ENCODE measurements around the gene KCNIP1.

The KCNIP1 gene

DNA sequence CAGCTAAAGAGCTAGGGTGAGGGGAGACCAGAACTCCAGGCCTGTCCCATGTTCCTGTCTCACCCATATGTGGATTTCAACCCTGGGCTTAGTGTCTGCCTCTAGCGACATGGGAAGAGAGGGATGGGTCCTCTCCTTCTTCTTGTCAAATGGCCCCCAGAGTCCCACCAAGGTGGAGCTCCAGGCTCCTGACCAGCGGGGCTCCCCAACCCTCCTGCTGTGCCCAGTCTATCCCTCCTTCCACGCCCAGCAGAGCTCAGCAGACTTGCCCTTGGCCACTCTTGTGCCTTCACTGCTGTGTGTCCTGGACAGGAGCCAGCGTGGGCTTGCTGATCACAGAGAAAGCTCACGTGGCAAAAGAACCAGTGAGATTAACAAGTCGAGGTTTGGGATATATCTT is 156.7 kb downstream of the KCNIP1 start:
- no peaks in the 10 kb centered on the region for H3K36me3 ChIP-seq
- DNase-seq, result no peak
- H3K4me1 ChIP-seq, result no peaks in the 10 kb centered on the region
- H3K4me3 ChIP-seq, result no peak overlapping the region
- H3K27me3 ChIP-seq, result peaks cover 0 to 3% of the 10 kb centered on the region in 2 donors
- no peaks in the 10 kb centered on the region for H3K9me3 ChIP-seq
- intact Hi-C loops (cut with DNase I; ENCODE audit: low total_unique reads), result no loop called here
- TF ChIP-seq, protein P1, sequence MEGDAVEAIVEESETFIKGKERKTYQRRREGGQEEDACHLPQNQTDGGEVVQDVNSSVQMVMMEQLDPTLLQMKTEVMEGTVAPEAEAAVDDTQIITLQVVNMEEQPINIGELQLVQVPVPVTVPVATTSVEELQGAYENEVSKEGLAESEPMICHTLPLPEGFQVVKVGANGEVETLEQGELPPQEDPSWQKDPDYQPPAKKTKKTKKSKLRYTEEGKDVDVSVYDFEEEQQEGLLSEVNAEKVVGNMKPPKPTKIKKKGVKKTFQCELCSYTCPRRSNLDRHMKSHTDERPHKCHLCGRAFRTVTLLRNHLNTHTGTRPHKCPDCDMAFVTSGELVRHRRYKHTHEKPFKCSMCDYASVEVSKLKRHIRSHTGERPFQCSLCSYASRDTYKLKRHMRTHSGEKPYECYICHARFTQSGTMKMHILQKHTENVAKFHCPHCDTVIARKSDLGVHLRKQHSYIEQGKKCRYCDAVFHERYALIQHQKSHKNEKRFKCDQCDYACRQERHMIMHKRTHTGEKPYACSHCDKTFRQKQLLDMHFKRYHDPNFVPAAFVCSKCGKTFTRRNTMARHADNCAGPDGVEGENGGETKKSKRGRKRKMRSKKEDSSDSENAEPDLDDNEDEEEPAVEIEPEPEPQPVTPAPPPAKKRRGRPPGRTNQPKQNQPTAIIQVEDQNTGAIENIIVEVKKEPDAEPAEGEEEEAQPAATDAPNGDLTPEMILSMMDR (IDR thresholded peaks at IDR 0.05), result no peak
- H3K27ac ChIP-seq, result no peak overlapping the region

DNA sequence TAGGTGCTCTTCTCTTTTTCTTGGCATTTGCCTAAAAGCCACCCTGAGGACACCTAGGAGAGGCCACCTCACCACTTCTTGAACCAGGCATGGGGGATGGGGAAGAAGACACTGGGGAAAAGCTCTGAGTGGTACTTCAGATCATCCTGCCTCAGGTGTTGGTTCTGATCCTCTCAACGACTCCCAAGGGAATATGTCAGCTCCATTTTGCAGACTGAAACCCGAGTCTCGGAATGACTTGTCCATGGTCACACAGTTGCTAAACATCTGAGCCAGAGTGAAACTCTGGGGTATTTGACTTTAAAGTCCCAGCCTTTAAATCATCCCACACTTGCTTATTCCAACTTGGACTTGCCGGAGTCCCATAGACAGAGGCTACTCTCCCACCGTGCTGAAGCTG is 159.1 kb downstream of the KCNIP1 start:
- peaks cover 0 to 3% of the 10 kb centered on the region in 2 donors for H3K27me3 ChIP-seq
- H3K9me3 ChIP-seq, result no peaks in the 10 kb centered on the region
- no peak for DNase-seq
- H3K36me3 ChIP-seq, result no peaks in the 10 kb centered on the region
- intact Hi-C loops (cut with DNase I; ENCODE audit: low total_unique reads), result no loop called here
- no peak overlapping the region for H3K4me3 ChIP-seq
- H3K27ac ChIP-seq, result no peak overlapping the region
- TF ChIP-seq, protein P1 (IDR thresholded peaks at IDR 0.05), result no peak
- no peaks in the 10 kb centered on the region for H3K4me1 ChIP-seq

DNA sequence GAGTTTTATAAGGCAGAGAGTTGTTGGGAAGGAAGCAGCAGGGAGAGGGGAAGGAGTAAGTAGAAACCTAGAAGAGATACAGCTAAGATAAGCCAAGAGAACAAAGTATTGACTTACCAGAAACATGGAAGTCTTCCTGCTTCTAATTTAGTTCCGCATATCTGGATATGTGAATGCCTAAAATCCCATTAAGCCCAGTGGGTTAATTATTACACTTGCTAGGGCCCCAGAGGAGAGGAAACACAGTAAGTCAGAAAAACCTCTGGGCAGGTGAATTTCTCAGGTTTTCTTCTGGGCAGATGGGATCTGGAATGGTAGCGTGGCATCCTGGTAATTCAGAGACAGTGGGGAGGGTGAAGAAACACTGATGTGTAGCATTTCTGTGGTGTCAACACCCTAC is 175.0 kb downstream of the KCNIP1 start:
- Histone ChIP-seq H3K27ac (no peak overlapping the region), H3K36me3 (no peaks in the 10 kb centered on the region), H3K4me3 (no peak overlapping the region), H3K27me3 (peaks cover 0 to 39% of the 10 kb centered on the region in 2 donors), H3K4me1 (peaks cover 0 to 6% (median 0%) of the 10 kb centered on the region in 4 donors), H3K9me3 (no peaks in the 10 kb centered on the region)
- intact Hi-C loops (cut with DNase I; ENCODE audit: low total_unique reads), result no loop called here
- DNase-seq, result no peak
- TF ChIP-seq, protein P1 (IDR thresholded peaks at IDR 0.05), result no peak

DNA sequence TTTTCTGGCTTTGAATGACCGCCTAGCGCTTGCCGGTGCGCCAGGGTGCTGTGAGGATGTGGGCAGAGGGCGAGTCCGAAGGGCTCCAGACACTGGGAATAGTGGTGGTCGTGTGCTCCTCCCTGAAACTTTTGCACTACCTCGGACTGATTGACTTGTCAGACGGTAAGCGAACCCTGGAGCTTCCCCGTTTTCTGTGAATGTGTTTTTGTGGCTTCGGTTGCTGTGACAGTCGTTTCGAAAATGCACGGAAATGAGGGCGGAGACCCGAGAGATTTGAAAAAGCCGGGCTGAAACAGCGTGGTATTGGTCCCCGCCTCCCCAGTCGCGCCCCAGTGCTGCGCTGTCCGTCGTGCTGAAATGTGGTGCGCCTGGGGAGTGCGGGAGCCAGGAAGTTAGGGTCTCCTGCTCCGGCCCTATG is 177.2 kb downstream of the KCNIP1 start:
- no peak for DNase-seq
- Histone ChIP-seq H3K27ac (no peak overlapping the region), H3K9me3 (no peaks in the 10 kb centered on the region), H3K4me1 (peaks cover 0 to 6% (median 0%) of the 10 kb centered on the region in 4 donors), H3K36me3 (no peaks in the 10 kb centered on the region), H3K4me3 (no peak overlapping the region), H3K27me3 (peaks cover 0 to 26% of the 10 kb centered on the region in 2 donors)
- TF ChIP-seq, protein P1 (IDR thresholded peaks at IDR 0.05), result no peak
- intact Hi-C loops (cut with DNase I; ENCODE audit: low total_unique reads), result no loop called here

DNA sequence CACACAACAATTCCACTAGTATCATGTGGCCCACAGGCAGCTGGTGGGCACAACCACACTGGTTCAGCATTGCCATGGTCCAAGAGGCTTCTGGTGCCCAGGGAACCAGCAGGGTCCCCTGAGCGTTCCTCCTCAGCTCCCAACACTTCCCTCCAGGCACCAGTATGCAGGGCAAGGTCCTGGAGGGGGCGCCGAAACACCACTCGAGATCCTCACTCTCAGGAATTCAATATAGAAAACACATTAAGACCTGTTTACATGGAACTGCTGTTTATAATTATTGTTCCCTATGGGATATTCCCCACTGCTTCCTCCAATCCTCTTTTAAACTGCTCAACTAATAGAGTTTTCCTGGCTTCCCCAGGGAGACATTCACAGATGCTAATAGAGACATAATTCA is 187.8 kb downstream of the KCNIP1 start:
- Histone ChIP-seq H3K27me3 (peaks cover 0 to 17% of the 10 kb centered on the region in 2 donors), H3K4me1 (no peaks in the 10 kb centered on the region), H3K9me3 (no peaks in the 10 kb centered on the region), H3K36me3 (no peaks in the 10 kb centered on the region), H3K27ac (no peak overlapping the region), H3K4me3 (no peak overlapping the region)
- no peak for DNase-seq
- intact Hi-C loops (cut with DNase I; ENCODE audit: low total_unique reads), result no loop called here
- TF ChIP-seq, protein P1 (IDR thresholded peaks at IDR 0.05), result no peak

DNA sequence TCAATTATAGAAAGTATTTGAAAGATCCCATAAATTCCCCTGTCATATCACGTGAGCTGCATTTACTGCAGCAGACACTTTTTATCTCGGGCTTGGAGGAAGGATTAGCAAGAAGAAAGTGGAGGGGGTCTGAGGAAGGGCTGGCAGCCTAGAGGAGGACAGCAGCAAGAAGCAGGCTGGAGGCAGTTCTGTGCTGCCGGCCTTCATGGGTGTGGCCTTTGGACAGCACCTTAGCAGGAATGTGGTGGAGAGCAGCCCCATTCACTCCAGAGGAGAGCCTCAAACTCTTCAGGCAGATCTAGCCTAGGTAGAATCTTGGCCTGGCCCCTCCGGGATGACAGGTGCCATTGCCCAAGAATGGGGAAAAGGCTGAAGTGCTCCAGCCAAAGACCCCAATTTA is 189.9 kb downstream of the KCNIP1 start:
- H3K27me3 ChIP-seq, result peaks cover 0 to 20% of the 10 kb centered on the region in 2 donors
- intact Hi-C loops (cut with DNase I; ENCODE audit: low total_unique reads), result no loop called here

More for the DNA sequence above, 189.9 kb downstream of the KCNIP1 start:
- TF ChIP-seq, protein P1 (IDR thresholded peaks at IDR 0.05), result no peak
- Histone ChIP-seq H3K4me1 (no peaks in the 10 kb centered on the region), H3K36me3 (no peaks in the 10 kb centered on the region), H3K4me3 (no peak overlapping the region), H3K27ac (no peak overlapping the region), H3K9me3 (no peaks in the 10 kb centered on the region)
- no peak for DNase-seq
